Measurements from ENCODE around the gene TMPRSS13. TPM values are rescaled to one million over a fixed set of nuclear protein-coding genes. Genes with fewer than 3 reads are reported as not detected.

The TMPRSS13 gene
- total RNA-seq, 1 experiment from 2014 or later, result 0.50 TPM

GRCh38 chr11:117907276-117908108 lies 21.7 kb downstream of the TMPRSS13 start:
- H3K9me3 Mint-ChIP-seq, result no peaks in the 10 kb centered on the region
- no peaks in the 10 kb centered on the region for H3K4me1 ChIP-seq (ENCODE audit: insufficient read depth, low read length)
- no peak for TF ChIP-seq CTCF (conservative IDR thresholded peaks at IDR 0.05)
- H4K5ac ChIP-seq (ENCODE audit: insufficient read length, low read depth, low read length), result no peak overlapping the region
- H2AK5ac ChIP-seq (ENCODE audit: insufficient read length, low read length), result no peak overlapping the region
- H3K4me1 Mint-ChIP-seq, result peaks cover 9 to 16% of the 10 kb centered on the region in 2 experiments
- no peak overlapping the region for H3K23ac ChIP-seq (ENCODE audit: insufficient read length, low read depth, low read length)
- no peak overlapping the region for H4K91ac ChIP-seq (ENCODE audit: insufficient read length, low read depth, low read length)
- no peak overlapping the region for H3K27ac ChIP-seq (ENCODE audit: insufficient read length, low read depth, low read length)
- H3K27ac Mint-ChIP-seq, result peak overlapping the region in 1 of 3 experiments; percentile 59; a peak in 3 of 7 replicates
- H3K4ac ChIP-seq (ENCODE audit: low read depth, low read length), result no peak overlapping the region
- no peaks in the 10 kb centered on the region for H3K9me3 ChIP-seq (ENCODE audit: control insufficient read depth, low read depth, low read length)
- no peak overlapping the region for H2BK120ac ChIP-seq (ENCODE audit: low read depth, low read length, poor library complexity, severe bottlenecking)
- no peak overlapping the region for H2BK15ac ChIP-seq (ENCODE audit: low read depth, low read length)
- no peak overlapping the region for H3K14ac ChIP-seq (ENCODE audit: insufficient read depth, low read length)
- H4K8ac ChIP-seq (replicated peaks; ENCODE audit: insufficient read length, low read depth, low read length), result no peak overlapping the region
- no peaks in the 10 kb centered on the region for H3K23me2 ChIP-seq (ENCODE audit: insufficient read length, low read depth, low read length, poor library complexity, severe bottlenecking)
- no peak overlapping the region for H2BK12ac ChIP-seq (ENCODE audit: insufficient read length, low read depth, low read length)
- H3K4me3 Mint-ChIP-seq, result peak overlapping the region; percentile 38 to 57
- no peaks in the 10 kb centered on the region for H4K20me1 ChIP-seq (ENCODE audit: control insufficient read depth, insufficient read depth, insufficient read length)
- no peaks in the 10 kb centered on the region; a peak in 1 of 7 replicates for H3K36me3 Mint-ChIP-seq (ENCODE audit: insufficient read depth in 1 of 3, low read depth in 3 of 3)
- no CpG with 5 or more reads among the region's 24 CpGs for WGBS (ENCODE audit: extremely low coverage, insufficient read length, low lambda C conversion rate)
- peaks cover 6% of the 10 kb centered on the region for H3K27me3 Mint-ChIP-seq (ENCODE audit: low read depth)
- H3K18ac ChIP-seq (ENCODE audit: insufficient read length, low read depth, low read length), result no peak overlapping the region
- no peaks in the 10 kb centered on the region for H3K79me2 ChIP-seq (ENCODE audit: insufficient read depth, low read length)
- H3K79me1 ChIP-seq (ENCODE audit: insufficient read depth, low read depth, low read length, poor library complexity, severe bottlenecking), result no peaks in the 10 kb centered on the region
- no peak overlapping the region for H2AFZ ChIP-seq (ENCODE audit: low read length)
- no peak overlapping the region for H2BK5ac ChIP-seq (ENCODE audit: insufficient read length, low read length)
- no peaks in the 10 kb centered on the region for H3K27me3 ChIP-seq (ENCODE audit: insufficient read depth, low read length)
- no peak overlapping the region for H3K9ac ChIP-seq (ENCODE audit: extremely low read depth, insufficient read length, low read length)
- H2BK20ac ChIP-seq (ENCODE audit: low read depth, low read length, poor library complexity, severe bottlenecking), result no peak overlapping the region
- peak overlapping the region; percentile 7 for H3K4me2 ChIP-seq (ENCODE audit: insufficient read depth, insufficient read length, low read length)
- peak; percentile 95 for DNase-seq
- H3T11ph ChIP-seq (ENCODE audit: low read length), result no peak overlapping the region
- no peak overlapping the region for H3K56ac ChIP-seq (ENCODE audit: insufficient read length, low read depth, low read length)
